Measurements from ENCODE around the gene DOCK3.

DNA sequence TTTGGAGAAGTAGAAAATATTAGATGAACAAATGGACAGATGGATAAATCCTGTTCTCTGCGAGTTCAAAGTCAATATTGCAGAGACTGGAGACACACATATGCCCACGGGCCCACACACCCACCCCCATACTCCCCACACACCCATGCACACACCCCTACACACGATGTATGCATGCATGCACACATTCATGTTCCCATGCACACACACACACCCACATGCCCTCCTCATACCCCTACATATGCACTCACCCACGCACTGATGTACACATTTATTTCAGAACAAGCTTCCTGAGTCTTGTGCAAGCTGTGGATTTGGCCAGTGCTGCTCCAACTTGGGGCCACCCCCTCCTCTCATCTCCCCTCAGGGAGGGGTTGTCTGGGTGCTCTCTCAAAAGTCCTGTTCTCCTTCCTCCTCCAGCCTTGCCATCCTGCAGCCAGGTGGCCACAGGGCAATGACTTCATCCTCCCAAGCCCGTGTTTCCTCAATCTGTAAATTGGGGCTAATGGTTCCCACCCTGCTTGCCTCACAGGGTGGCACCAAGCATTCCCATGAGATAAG is 41.4 kb upstream of the DOCK3 start:
- TF ChIP-seq, protein P1, sequence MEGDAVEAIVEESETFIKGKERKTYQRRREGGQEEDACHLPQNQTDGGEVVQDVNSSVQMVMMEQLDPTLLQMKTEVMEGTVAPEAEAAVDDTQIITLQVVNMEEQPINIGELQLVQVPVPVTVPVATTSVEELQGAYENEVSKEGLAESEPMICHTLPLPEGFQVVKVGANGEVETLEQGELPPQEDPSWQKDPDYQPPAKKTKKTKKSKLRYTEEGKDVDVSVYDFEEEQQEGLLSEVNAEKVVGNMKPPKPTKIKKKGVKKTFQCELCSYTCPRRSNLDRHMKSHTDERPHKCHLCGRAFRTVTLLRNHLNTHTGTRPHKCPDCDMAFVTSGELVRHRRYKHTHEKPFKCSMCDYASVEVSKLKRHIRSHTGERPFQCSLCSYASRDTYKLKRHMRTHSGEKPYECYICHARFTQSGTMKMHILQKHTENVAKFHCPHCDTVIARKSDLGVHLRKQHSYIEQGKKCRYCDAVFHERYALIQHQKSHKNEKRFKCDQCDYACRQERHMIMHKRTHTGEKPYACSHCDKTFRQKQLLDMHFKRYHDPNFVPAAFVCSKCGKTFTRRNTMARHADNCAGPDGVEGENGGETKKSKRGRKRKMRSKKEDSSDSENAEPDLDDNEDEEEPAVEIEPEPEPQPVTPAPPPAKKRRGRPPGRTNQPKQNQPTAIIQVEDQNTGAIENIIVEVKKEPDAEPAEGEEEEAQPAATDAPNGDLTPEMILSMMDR (IDR thresholded peaks at IDR 0.05; ENCODE audit: extremely low read depth in 1 of 2, insufficient read depth in 1 of 2, low read depth in 1 of 2, low read length in 2 of 2), result no peak
- TF ChIP-seq, protein P2, sequence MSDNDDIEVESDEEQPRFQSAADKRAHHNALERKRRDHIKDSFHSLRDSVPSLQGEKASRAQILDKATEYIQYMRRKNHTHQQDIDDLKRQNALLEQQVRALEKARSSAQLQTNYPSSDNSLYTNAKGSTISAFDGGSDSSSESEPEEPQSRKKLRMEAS (IDR thresholded peaks at IDR 0.05; ENCODE audit: insufficient read depth, insufficient read length), result no peak
- TF ChIP-seq JUN (IDR thresholded peaks at IDR 0.05; ENCODE audit: borderline replicate concordance, insufficient read depth, insufficient read length, low read depth), result no peak
- no peak for TF ChIP-seq POLR2A (IDR thresholded peaks at IDR 0.05; ENCODE audit: low read depth, low read length)

Data from endothelial cell of umbilical vein (primary cell).